Measurements from ENCODE around the gene RACGAP1.

RACGAP1 gene

GRCh38 chr12:49967042-49967776, 58.1 kb downstream of the RACGAP1 start:
- DNase-seq: peak; percentile 69

GRCh38 chr12:49966511-49967041, 58.7 kb downstream of the RACGAP1 start:
- no peak for DNase-seq

- no peak for DNase-seq
Observed at GRCh38 chr12:49965836-49966235, 59.5 kb downstream of the RACGAP1 start.

GRCh38 chr12:49964849-49965624, 60.3 kb downstream of the RACGAP1 start:
- no peak for DNase-seq

- no peak for DNase-seq
Observed at GRCh38 chr12:49963976-49964815, 61.1 kb downstream of the RACGAP1 start.

GRCh38 chr12:49962861-49963765, 62.2 kb downstream of the RACGAP1 start:
- DNase-seq: no peak

GRCh38 chr12:49961993-49962764, 63.1 kb downstream of the RACGAP1 start:
- no peak for DNase-seq

- DNase-seq: no peak
Observed at GRCh38 chr12:49961111-49961922, 64.0 kb downstream of the RACGAP1 start, which contains the start of gene AQP5. Gene AQP5 (plus strand): TSS chr12:49961872. CDS start chr12:49962018, 146 bp downstream.

- DNase-seq: no peak
Observed at GRCh38 chr12:49960474-49961110, 64.7 kb downstream of the RACGAP1 start.

- DNase-seq: no peak
Observed at GRCh38 chr12:49959685-49960473, 65.4 kb downstream of the RACGAP1 start.

- DNase-seq: no peak
Observed at GRCh38 chr12:49957570-49957967, 67.7 kb downstream of the RACGAP1 start.

GRCh38 chr12:49956663-49957569, 68.4 kb downstream of the RACGAP1 start:
- no peak for DNase-seq

- DNase-seq: no peak
Observed at GRCh38 chr12:49955899-49956662, 69.2 kb downstream of the RACGAP1 start.

- DNase-seq: no peak
Observed at GRCh38 chr12:49954863-49955830, 70.1 kb downstream of the RACGAP1 start.

All from NCI-H1694 treated with DMSO at 0.1 percent for 48 hours (cell line).